IPS DF 4.7 (cell line): Measurements from ENCODE around the gene SPATS2.
"Not testable (repeated sequence)": the region's sequence is repeated elsewhere in the genome, so short reads cannot be mapped to it uniquely, and the experiment has no call there.

ENCODE experiments used
- DNase-seq: peaks from one replicate; pipeline ENCODE4 v3.0.0-alpha.2; 2013; ENCODE audit warnings: low spot score; ENCODE audit errors: extremely low read depth

SPATS2 gene

DNA sequence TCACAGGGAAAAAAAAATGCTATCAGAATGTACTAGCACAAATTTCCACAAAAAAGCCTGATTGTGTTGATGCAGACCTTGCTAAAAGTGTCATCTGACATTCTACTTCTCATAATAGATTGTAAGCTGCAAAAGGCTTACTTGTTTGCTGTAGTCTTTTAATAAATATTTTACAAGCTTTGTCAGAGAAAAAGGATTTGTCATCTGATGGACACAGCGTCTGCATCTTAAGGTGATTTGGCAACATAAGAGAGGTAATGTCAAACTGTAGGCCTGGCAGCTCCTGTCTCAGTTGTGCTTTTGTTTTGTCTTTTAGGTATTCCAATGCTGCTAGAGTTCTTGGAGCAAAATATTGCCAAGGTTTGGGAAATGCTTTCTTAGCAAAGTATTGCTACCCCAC, 145.3 kb downstream of the SPATS2 start:
- no peak for DNase-seq

DNA sequence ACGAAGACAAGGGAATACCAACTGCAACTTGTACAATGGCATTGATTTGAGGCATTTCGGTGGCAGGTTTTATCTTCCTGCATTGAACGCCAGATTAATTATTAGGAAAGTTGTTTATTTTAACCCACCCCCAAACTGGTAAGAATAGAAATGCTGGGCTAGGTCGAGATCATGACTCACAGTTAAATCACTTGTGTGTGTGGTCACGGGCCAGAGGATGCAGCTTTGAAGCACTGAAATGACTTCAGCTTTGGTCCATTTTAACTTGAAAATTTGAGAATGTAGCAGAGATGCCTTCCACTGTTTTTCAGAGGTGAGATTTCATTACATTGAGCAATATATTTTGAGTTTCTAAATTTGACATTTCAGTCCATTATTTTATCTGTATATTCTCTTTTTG, 148.0 kb downstream of the SPATS2 start:
- no peak for DNase-seq

DNA sequence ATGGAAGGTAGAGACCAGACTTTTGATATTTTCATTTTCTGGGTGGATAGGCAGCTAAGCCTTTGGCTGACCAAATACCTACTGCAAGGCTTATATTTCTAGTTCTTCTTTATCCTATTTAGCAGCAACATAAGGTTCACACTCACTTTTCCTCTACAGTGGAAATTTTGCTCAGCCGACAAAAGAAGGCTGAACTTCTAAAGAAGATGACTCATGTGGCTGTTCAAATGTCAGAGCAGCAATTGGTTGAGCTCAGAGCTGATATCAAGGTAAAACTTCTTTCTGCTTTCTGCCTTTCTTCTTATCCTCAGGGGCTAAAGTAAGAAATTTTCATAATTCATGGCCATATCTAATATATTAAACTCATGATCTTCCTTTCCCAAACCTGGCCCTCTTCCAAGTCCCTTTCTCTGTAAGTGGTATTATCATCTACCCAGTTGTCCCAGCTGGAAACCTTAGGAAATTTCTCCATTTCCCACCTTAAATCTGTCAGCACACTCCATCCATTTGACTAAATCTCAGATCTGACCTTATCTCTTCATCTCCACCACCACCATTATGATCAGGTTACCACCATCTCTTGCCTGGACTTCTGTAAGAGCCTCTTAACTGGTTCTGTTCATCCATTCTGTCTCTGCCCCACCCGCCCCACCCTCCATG, 151.8 kb downstream of the SPATS2 start:
- DNase-seq = no peak

- DNase-seq = no peak
Observed at GRCh38 chr12:49519574-49519936, 152.3 kb downstream of the SPATS2 start.

- DNase-seq = no peak
Observed at GRCh38 chr12:49521389-49521788, 154.1 kb downstream of the SPATS2 start.

DNA sequence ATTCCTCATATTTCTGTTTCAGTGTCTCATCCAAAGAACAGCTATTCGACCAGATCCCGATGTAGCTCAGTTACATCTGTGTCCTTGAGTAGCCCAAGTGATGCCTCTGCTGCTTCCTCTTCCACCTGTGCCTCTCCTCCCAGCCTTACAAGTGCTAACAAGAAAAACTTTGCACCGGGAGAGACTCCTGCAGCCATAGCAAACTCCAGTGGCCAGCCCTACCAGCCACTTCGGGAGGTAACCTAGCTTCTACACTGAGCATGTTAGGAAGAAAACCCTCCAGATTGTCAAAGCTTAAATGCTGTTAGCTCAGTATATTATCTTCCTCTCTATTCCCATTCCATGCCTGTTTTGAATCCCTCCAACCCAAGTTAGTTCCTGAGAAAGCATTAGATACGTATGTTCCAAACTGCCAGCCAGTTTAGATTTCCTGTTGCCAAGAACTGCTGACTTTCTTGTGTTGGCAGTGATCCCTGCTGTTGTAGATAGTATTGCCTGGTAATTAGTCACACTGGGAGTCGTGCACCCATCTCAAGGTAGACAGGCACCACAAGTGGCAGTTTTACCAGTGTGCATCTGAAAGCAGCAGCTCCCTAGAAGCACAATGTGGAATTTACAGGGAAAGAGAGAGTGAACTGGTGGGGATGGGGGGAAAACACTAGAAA, 157.5 kb downstream of the SPATS2 start:
- DNase-seq = no peak

DNA sequence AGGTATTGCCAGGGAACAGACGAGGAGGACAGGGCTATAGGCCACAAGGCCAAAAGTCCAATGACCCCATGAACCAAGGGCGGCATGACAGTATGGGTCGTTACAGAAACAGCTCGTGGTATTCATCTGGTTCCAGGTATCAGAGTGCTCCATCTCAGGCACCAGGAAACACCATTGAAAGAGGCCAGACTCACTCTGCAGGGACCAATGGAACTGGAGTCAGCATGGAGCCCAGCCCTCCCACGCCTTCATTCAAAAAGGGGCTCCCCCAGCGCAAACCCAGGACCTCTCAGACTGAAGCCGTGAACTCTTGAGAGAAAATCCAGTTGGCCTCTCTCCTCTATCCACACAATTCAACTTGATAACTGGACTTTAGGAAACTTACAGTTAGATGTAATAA, 158.7 kb downstream of the SPATS2 start:
- DNase-seq = no peak

GRCh38 chr12:49527361-49528130, 160.3 kb downstream of the SPATS2 start:
- no peak for DNase-seq

DNA sequence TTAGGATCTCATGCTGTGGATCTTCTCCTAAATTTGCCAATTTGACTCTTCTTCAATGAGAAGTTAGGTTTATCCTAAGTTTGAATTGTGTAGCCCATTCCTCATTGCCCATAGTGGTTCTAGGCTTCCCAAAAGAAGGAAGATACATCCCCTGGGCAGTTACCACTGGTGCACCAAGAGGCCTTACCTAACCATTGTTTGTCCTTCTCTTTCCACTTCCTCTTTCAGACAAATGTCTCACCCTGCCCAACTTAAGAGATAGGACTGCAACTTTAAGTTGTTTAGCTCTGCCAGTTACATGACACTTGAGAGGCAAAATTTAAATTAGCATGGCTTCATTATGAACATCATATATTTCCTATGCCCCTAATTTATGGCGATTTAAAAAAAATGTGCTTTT, 162.2 kb downstream of the SPATS2 start:
- no peak for DNase-seq

DNA sequence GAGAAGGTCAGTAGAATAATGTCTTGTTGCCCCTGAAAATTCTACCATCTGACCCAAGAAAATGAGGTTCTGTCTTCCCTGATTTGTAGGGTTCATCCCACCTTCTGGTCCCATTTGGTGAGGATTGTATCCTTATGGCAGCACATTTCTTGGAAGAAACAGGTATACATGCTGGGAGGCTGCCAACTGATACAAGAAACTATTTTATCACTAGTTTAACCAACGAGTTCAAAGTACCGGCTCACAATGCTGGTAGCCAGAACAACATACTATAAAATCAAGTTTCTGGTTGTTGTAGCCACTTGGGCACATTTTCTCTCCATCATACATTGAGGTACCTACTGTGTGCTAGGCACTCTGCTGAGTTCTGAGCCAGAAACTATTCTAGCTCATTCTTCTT, 164.5 kb downstream of the SPATS2 start:
- DNase-seq = no peak

DNA sequence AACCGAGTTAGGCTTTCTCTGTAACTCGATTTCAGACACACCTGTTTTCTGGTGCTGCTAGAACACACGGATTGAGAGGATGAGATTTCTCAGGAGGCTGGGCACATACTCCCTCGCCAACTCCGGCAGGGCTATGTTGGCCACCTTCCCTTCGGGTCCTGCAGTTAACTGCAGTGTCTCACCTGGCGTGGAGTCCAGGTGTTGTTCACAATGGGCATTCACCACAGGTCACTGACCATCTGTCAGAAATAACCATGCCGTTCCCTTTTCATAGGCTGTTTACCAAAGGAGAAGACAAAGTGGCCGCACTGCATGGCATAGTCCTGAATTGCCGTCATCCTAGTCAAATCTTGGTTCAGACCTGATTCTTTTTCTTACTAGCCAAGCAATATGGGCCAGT, 166.1 kb downstream of the SPATS2 start:
- DNase-seq = no peak

GRCh38 chr12:49534122-49534521, 166.9 kb downstream of the SPATS2 start:
- not testable (repeated sequence) for DNase-seq

GRCh38 chr12:49534731-49535278, 167.5 kb downstream of the SPATS2 start:
- no peak for DNase-seq

DNA sequence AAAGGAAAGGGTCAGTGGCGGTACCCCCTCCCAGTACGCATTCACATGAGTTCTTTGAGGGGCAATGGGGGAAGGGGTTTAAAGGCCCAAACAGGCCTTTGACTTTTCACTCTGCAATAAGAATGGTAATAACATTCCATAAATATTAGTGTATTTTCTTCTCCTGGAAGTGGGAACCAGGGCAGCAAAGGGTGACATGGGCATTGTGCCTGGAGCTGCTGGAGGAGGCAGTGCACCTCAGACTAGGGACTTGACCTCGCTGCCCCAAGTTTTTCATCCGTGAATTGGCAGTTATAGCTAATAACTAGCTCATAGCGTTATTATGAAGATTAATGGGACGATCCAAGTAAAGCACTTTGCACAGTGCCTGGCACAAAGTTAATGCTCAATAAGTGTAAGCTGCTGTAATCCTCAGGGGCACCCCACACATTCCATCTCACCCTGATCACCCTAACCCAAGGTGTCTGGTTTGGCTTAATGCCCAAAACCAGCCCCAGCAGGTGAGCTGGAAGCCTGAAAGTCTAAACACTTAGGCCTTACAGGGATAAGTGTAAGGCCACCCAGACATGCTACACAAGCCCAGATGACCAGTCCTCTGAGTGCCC, 168.8 kb downstream of the SPATS2 start:
- no peak for DNase-seq

DNA sequence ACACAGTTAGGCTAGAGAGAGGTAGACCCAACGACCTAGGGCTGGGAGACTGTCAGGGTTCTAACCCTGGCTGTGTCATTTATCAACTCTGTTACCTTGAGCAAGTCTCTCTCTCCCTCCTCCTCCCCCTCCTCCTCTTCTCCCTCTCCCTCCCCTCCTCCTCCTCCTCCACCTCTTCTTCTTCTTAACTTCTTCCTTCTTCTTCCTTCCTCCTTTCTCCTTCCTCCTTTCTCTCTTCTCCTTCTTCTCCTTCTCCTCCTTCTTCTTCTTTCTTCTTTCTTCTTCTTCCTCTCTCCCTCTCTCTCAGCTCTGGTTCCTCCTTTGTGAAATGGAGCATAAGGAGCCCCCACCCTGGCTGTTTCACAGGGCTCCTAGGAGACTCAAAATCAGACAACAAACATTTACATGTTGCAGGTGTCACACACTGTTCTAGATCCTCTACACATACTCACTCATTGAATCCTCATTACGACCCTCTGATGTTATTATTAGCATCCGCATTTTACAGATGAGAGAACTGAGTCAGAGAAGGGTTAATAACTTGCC, 169.3 kb downstream of the SPATS2 start:
- no peak for DNase-seq

DNA sequence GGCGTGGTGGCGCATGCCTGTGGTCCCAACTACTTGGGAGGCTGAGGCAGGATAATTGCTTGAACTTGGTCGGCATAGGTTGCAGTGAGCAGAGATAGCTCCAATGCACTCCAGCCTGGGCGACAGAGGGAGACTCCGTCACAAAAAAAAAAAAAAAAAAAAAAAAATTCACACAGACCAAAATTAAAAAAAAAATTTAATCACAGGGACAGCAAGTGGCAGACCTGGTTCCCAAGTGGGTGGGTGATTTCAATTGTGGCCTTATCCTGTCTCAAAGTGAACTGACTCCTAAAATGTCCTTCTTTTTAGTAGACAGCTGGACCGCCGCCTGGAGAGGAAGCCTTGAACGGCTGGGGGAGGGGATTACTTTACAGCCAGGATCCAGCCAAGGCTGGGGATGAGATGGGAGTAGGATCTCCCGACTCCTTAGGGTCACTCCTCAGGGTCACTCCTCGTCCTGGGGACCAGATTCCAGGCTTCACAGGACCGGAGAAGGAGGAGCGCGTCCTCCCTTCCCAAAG, 170.0 kb downstream of the SPATS2 start:
- DNase-seq = no peak

DNA sequence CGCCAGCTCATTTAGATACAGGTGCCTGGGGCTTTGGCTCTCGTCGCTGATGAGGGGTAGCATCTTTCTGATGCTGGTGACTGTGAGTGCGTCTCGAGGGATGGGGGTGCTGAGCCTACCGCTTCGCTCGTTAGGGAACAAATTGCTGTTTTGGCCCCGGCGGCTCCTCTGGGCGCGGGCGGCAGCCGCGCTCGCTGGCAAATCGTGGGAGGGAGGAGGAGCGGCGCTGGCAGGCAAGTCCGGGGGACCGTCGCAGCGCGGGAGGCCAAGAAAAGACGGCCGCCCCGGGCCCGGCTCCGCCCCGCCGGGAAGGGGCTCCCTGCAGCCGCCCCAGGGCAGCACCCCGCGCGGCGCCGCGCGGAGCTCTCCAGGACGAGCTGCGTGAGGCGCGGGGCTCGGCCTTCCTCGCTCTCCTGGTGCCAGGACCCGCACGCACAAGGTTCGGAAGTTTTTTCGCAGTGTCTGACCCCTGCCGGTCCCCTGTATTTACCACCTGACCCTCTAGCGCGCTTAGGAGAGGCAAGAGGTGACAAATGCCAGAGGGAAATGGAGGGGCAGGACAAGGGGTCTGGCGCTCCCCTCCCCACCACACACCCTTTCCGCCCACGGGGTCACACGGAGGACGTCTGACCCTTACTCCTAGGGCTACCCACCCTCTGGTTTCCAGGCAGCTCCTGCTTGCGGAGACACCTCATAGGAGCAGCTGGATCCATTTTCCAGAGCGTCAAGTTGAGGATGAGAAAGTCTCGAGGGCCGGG, 170.7 kb downstream of the SPATS2 start:
- DNase-seq = no peak

DNA sequence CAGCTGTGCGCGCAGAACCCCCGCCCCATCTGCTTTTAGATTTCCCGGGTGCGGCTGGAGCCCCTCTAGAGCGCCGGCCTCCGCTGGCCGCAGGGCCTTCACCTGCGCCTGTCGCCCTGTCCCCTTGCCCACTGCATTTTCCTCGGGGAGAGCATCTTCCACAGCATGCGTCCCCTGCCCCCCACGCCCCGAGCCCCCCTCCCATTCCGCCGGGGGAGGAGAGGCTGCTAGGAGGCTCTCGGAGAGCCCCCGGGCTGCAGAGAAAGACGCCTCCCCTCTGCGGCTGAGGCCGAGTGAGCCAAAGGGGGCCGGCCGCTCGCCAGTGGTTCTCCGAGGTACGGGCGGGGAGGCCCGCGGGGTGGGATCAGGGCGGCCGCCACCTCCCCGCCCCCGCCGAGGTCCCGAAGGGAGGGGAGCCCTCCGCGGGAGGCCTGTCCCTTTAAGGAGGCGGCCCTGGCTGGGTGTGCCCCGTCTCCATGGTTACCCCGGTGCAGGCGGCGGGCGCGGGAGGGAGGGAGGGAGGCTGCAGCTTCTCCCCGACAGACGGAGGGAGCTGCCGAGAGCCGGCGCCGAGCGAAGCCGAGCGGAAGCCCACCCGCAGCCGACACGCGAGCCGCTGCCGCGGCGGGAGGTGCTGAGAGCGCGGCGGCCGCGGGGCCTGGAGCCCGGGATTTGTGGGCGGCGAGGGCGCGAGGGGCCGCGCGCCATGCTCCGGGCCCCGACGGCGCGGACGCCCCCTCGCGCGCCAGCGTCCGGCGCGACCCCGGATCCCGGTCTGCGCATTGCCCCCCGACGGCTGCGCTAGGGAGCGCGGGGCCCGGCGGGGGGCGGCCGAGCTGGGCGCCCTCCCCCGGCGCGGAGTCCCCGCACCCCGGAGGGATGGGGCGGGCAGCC, 171.5 kb downstream of the SPATS2 start, which contains the start of gene KCNH3:
KCNH3 (plus strand) TSS at position 521 of the 894 bp plus-strand sequence. CDS start 387 bp downstream, outside the sequence.
- DNase-seq = no peak

DNA sequence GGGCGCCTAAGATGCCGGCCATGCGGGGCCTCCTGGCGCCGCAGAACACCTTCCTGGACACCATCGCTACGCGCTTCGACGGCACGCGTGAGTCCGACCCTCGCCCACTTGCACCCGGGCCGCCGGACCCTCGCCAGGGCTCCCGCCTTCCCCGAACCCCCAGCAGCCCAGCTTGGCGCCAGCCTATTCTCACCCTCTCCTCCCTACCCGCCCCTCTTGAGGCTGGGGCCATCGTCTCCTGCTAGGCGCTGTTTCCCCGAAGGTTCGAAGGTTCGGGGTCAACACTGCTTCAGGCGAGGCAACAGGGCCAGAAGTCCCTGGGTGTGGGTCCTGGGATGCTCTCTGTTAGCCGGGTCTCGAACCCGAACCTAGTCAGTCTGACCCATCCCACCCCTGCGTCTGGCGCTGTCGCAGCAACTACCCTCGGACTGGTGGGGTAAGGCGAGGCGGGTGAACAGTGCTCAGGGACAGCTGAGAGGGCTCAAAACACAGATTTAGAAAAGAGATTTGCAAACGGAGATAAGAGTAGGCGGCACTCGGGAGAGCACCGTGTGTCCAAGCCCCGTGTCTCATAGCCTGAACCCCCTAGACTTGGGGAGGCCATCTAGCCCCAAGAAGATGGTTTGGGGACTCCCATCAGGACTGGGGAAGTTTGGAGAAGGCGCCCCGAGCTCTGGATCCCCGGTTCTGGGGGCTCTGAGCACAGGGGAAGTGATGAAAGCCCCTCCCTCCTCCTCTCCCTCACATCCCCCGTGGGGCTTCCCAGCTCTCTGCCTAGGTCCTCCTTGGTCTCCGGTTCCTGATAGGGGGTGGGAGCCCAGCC, 172.4 kb downstream of the SPATS2 start:
- no peak for DNase-seq
